HCT116 (cell line): ENCODE measurements around the gene SKAP1. TPM values are rescaled to one million over a fixed set of nuclear protein-coding genes. Genes with fewer than 3 reads are reported as not detected.

Experiments used
- ATAC-seq: fragments of 200-7000 bp; cut with Tn5 transposase; 2 replicates; pipeline ENCODE4 v1.9.1; 2020; ENCODE audit warnings: mild to moderate bottlenecking, moderate library complexity
- BruUV-seq: library from RNA; stranded (reverse); fragments of 400-500 nt; replicated peaks from 2 replicates; lab custom pipeline; 2021; lab: Mats Ljungman, UMichigan
- CTCF ChIA-PET: fragments of 300-600 bp; sonication (Branson Sonifier 250); formaldehyde crosslinking; loops from one replicate; lab custom pipeline; 2021; ENCODE audit warnings: antibody characterized with exemption; lab: Charles Lee
- POLR2A ChIA-PET: fragments of 300-600, 350-600 bp; sonication (Branson Sonifier 250); formaldehyde crosslinking; loops from one replicate; lab custom pipeline; 2021; ENCODE audit warnings: antibody characterized with exemption; lab: Charles Lee
- RAD21 ChIA-PET, 2 experiments: fragments of 300-600 bp; sonication (Branson Sonifier 250); formaldehyde crosslinking; loops; one replicate each; lab custom pipeline; 2023; ENCODE audit warnings: low total read pairs in 2 of 2; ENCODE audit not compliant: uncharacterized antibody in 2 of 2, unreplicated experiment in 2 of 2, low non-redundant PET in 1 of 2; lab: Charles Lee
- DNase-seq: peaks from one replicate; pipeline ENCODE4 v3.0.0-alpha.2; 2010; ENCODE audit warnings: low read depth, low spot score
- H2AFZ ChIP-seq: fragments of 200-600 bp; shearing (Covaris generic), sonication (generic); 2 replicates; pipeline ENCODE4 v1.6.1; 2017; ENCODE audit warnings: low read depth, mixed run types, mixed read lengths, antibody characterized with exemption, low read length; ENCODE audit not compliant: poor library complexity, severe bottlenecking
- H3K27ac ChIP-seq: 2 replicates; pipeline ENCODE4 v1.5.1; 2012; ENCODE audit warnings: low read depth, low read length
- H3K27me3 ChIP-seq: fragments of 200-600 bp; sonication (generic); 2 replicates; pipeline ENCODE4 v1.6.1; 2016; ENCODE audit warnings: mixed run types, low read length, mixed read lengths; ENCODE audit not compliant: insufficient read depth
- H3K36me3 ChIP-seq, 2 experiments: fragments of 200-500 bp in 1 of 2; fragments of 200-600 bp in 1 of 2; sonication (Bioruptor generic) in 1 of 2; sonication (generic) in 1 of 2; 2 replicates each; pipeline versions ENCODE4 v1.5.1 to v1.6.1; 2014 to 2016; ENCODE audit warnings: low read length in 2 of 2, inconsistent platforms in 1 of 2, mixed read lengths in 1 of 2, mixed run types in 1 of 2; ENCODE audit not compliant: insufficient read depth in 2 of 2, control insufficient read depth in 1 of 2
- H3K4me1 ChIP-seq, 2 experiments: fragments of 200-600 bp in 1 of 2; sonication (generic) in 1 of 2; 2 replicates each; pipeline versions ENCODE4 v1.5.1 to v1.6.1; 2012 to 2017; ENCODE audit warnings: low read length in 2 of 2, inconsistent platforms in 1 of 2, mild to moderate bottlenecking in 1 of 2, mixed read lengths in 1 of 2, mixed run types in 1 of 2, moderate library complexity in 1 of 2; ENCODE audit not compliant: insufficient read depth in 2 of 2, control insufficient read depth in 1 of 2
- H3K4me2 ChIP-seq: fragments of 200-600 bp; sonication (generic); 2 replicates; pipeline ENCODE4 v1.6.1; 2017; ENCODE audit warnings: mixed run types, low read length, mixed read lengths
- H3K4me3 ChIP-seq, 2 experiments: fragments of 200-600 bp in 1 of 2; sonication (generic) in 1 of 2; replicated peaks in 1 of 2; 2 replicates each; pipeline ENCODE4 v1.5.1; 2011 to 2016; ENCODE audit warnings: low read length in 2 of 2, control low read depth in 1 of 2, low read depth in 1 of 2, mild to moderate bottlenecking in 1 of 2, mixed read lengths in 1 of 2, mixed run types in 1 of 2
- H3K79me2 ChIP-seq: fragments of 200-600 bp; sonication (generic); 2 replicates; pipeline ENCODE4 v1.6.1; 2017; ENCODE audit warnings: mild to moderate bottlenecking, mixed run types, low read length, moderate library complexity, mixed read lengths; ENCODE audit not compliant: insufficient read depth
- H3K9ac ChIP-seq: fragments of 200-600 bp; sonication (generic); 2 replicates; pipeline ENCODE4 v1.6.1; 2016; ENCODE audit warnings: low read length, mixed read lengths
- H3K9me2 ChIP-seq: fragments of 200-600 bp; sonication (generic), shearing (Covaris generic); 2 replicates; pipeline ENCODE4 v1.6.1; 2017; ENCODE audit warnings: mixed run types, mild to moderate bottlenecking, moderate library complexity; ENCODE audit not compliant: insufficient read depth
- H3K9me3 ChIP-seq, 2 experiments: fragments of 200-500 bp in 1 of 2; fragments of 200-600 bp in 1 of 2; sonication (Bioruptor generic) in 1 of 2; sonication (generic) in 1 of 2; 2 replicates each; pipeline ENCODE4 v1.6.1; 2014 to 2017; ENCODE audit warnings: low read length in 2 of 2, mixed read lengths in 2 of 2, inconsistent platforms in 1 of 2, low read depth in 1 of 2, mild to moderate bottlenecking in 1 of 2, mixed run types in 1 of 2, moderate library complexity in 1 of 2; ENCODE audit not compliant: control insufficient read depth in 1 of 2, insufficient read depth in 1 of 2
- H4K20me1 ChIP-seq: fragments of 200-600 bp; sonication (generic), shearing (Covaris generic); 2 replicates; pipeline ENCODE4 v1.6.1; 2017; ENCODE audit warnings: mixed run types, mild to moderate bottlenecking, moderate library complexity; ENCODE audit not compliant: insufficient read depth
- ATF3 ChIP-seq: IDR thresholded peaks from 2 replicates; pipeline ENCODE4 v1.6.1; 2012
- CEBPB ChIP-seq: IDR thresholded peaks from 2 replicates; pipeline ENCODE4 v1.6.1; 2012; ENCODE audit warnings: low read depth
- CTCF ChIP-seq, 3 experiments: fragments of 200-600 bp in 1 of 3; sonication (generic) in 1 of 3; IDR thresholded peaks in 2 of 3; conservative IDR thresholded peaks in 1 of 3; 2 replicates each; pipeline ENCODE4 v1.5.1; 2012 to 2017; ENCODE audit warnings: low read depth in 2 of 3, low read length in 2 of 3, antibody characterized with exemption in 1 of 3, borderline replicate concordance in 1 of 3, control low read depth in 1 of 3, mild to moderate bottlenecking in 1 of 3, mixed read lengths in 1 of 3, mixed run types in 1 of 3, moderate library complexity in 1 of 3; ENCODE audit not compliant: insufficient read depth in 1 of 3
- EGR1 ChIP-seq: IDR thresholded peaks from 2 replicates; pipeline ENCODE4 v1.6.1; 2012; ENCODE audit warnings: low read depth
- EZH2 ChIP-seq: fragments of 200-600 bp; sonication (generic); IDR thresholded peaks from 2 replicates; pipeline ENCODE4 v1.6.1; 2017; ENCODE audit warnings: antibody characterized with exemption, mixed run types
- EZH2phosphoT487 ChIP-seq: fragments of 200-600 bp; IDR thresholded peaks from 2 replicates; pipeline ENCODE4 v1.6.1; 2018; ENCODE audit warnings: antibody characterized with exemption, borderline replicate concordance
- FOSL1 ChIP-seq: IDR thresholded peaks from 2 replicates; pipeline ENCODE4 v1.6.1; 2012; ENCODE audit warnings: low read depth
- JUND ChIP-seq: IDR thresholded peaks from 2 replicates; pipeline ENCODE4 v1.6.1; 2012
- MAX ChIP-seq: IDR thresholded peaks from 2 replicates; pipeline ENCODE4 v1.6.1; 2012
- POLR2A ChIP-seq: IDR thresholded peaks from 2 replicates; pipeline ENCODE4 v1.7.0; 2011; ENCODE audit warnings: borderline replicate concordance; ENCODE audit not compliant: insufficient read depth, insufficient read length; ENCODE audit errors: extremely low read depth
- RAD21 ChIP-seq: IDR thresholded peaks from 2 replicates; pipeline ENCODE4 v1.6.1; 2012; ENCODE audit warnings: low read depth, mild to moderate bottlenecking
- REST ChIP-seq: IDR thresholded peaks from 2 replicates; pipeline ENCODE4 v1.6.1; 2012; ENCODE audit warnings: low read depth
- SIN3A ChIP-seq: IDR thresholded peaks from 2 replicates; pipeline ENCODE4 v1.6.1; 2012; ENCODE audit warnings: low read depth
- SP1 ChIP-seq: IDR thresholded peaks from 2 replicates; pipeline ENCODE4 v1.6.1; 2012; ENCODE audit warnings: low read depth
- SRF ChIP-seq: IDR thresholded peaks from 2 replicates; pipeline ENCODE4 v1.6.1; 2012; ENCODE audit warnings: low read depth
- TCF7L2 ChIP-seq: IDR thresholded peaks from 2 replicates; pipeline ENCODE4 v1.7.0; 2011; ENCODE audit warnings: borderline replicate concordance, inconsistent platforms; ENCODE audit not compliant: insufficient read depth, insufficient read length; ENCODE audit errors: extremely low read depth
- YY1 ChIP-seq: IDR thresholded peaks from 2 replicates; pipeline ENCODE4 v1.6.1; 2011; ENCODE audit warnings: low read length, low read depth, moderate library complexity, mild to moderate bottlenecking; ENCODE audit not compliant: insufficient replicate concordance; ENCODE audit errors: extremely low read depth
- ZBTB33 ChIP-seq: IDR thresholded peaks from 2 replicates; pipeline ENCODE4 v1.6.1; 2011; ENCODE audit warnings: mild to moderate bottlenecking, low read length, moderate library complexity; ENCODE audit not compliant: insufficient replicate concordance; ENCODE audit errors: extremely low read depth
- ZFX ChIP-seq: fragments of 450-650 bp; IDR thresholded peaks from 2 replicates; pipeline ENCODE4 v1.6.1; 2017
- ZNF274 ChIP-seq: fragments of 200-500 bp; sonication (Bioruptor generic); IDR thresholded peaks from 2 replicates; pipeline ENCODE4 v1.6.1; 2014; ENCODE audit warnings: mild to moderate bottlenecking, low read depth, low read length, inconsistent platforms
- intact Hi-C: fragments of 100-400 bp; cut with micrococcal nuclease; formaldehyde crosslinking; loops from 2 replicates; pipeline ENCODE4 v1.10.0; 2022
- total RNA-seq: library from RNA; stranded (reverse); gene quantifications from one replicate; pipeline ENCODE4 v1.2.1, GENCODE V29; 2021; ENCODE audit not compliant: unreplicated experiment

The SKAP1 gene
- total RNA-seq, 1 experiment from 2014 or later: 12.4 TPM

- Histone ChIP-seq H3K27ac (no peak overlapping the region), H3K9ac (no peak overlapping the region), H3K36me3 (no peaks in the 10 kb centered on the region), H3K4me1 (peaks cover 25 to 67% of the 10 kb centered on the region in 2 experiments), H3K9me2 (no peaks in the 10 kb centered on the region), H4K20me1 (no peaks in the 10 kb centered on the region), H3K4me3 (no peak overlapping the region), H3K9me3 (no peaks in the 10 kb centered on the region), H3K79me2 (no peaks in the 10 kb centered on the region), H3K4me2 (peak overlapping the region; percentile 17), H2AFZ (peak overlapping the region; percentile 82), H3K27me3 (no peaks in the 10 kb centered on the region)
- ChIA-PET POLR2A (interaction anchor here (0.9 to 2.3 kb wide), 3 partner anchors 11 to 364 kb away, joined by 3 to 13 read pairs (median 7); no protein-coding TSS in a partner anchor), RAD21 (interaction anchor here (0.6 to 1.0 kb wide), 2 partner anchors 41 to 46 kb away, joined by 3 read pairs; no protein-coding TSS in a partner anchor), CTCF (interaction anchor here (0.6 to 9.0 kb wide), 29 partner anchors 15 to 367 kb away, joined by 3 to 336 read pairs (median 5); partner anchors contain the start of genes HOXB3 and HOXB6)
- DNase-seq (peak; percentile 81), ATAC-seq (peak; percentile 93)
- no TSS peak for BruUV-seq
- intact Hi-C loops: loop anchor here (2.0 kb wide), 1 partner anchor 351 kb away; no protein-coding TSS in a partner anchor
- TF ChIP-seq EGR1 (no peak), FOSL1 (no peak), SIN3A (no peak), SP1 (no peak), CTCF (IDR thresholded peaks at IDR 0.05 in 2 of 3, conservative IDR thresholded peaks at IDR 0.05 in 1 of 3; ENCODE audit: borderline replicate concordance in 1 of 3, insufficient read depth in 1 of 3, low read depth in 2 of 3, low read length in 2 of 3) (peak; percentile 77 to 93 (median 88)), SRF (no peak), REST (no peak), JUND (no peak), RAD21 (peak; percentile 53), ATF3 (no peak), TCF7L2 (no peak), EZH2phosphoT487 (no peak), CEBPB (no peak), POLR2A (no peak), ZBTB33 (no peak), ZFX (no peak; the same call in 1 of the 2 replicates), MAX (no peak), EZH2 (no peak), ZNF274 (no peak), YY1 (peak; percentile 11)
These were observed 168.6 kb downstream of the SKAP1 start for GRCh38 chr17:48261297-48261880.
